GM19463 (cell line): Measurements from ENCODE around the gene RBM3.

Source experiments
- ATAC-seq: cut with Tn5 transposase; IDR thresholded peaks from one replicate; pipeline ENCODE4 v1.9.1; 2021; ENCODE audit warnings: mild to moderate bottlenecking, moderate library complexity; ENCODE audit not compliant: unreplicated experiment

Gene RBM3

DNA sequence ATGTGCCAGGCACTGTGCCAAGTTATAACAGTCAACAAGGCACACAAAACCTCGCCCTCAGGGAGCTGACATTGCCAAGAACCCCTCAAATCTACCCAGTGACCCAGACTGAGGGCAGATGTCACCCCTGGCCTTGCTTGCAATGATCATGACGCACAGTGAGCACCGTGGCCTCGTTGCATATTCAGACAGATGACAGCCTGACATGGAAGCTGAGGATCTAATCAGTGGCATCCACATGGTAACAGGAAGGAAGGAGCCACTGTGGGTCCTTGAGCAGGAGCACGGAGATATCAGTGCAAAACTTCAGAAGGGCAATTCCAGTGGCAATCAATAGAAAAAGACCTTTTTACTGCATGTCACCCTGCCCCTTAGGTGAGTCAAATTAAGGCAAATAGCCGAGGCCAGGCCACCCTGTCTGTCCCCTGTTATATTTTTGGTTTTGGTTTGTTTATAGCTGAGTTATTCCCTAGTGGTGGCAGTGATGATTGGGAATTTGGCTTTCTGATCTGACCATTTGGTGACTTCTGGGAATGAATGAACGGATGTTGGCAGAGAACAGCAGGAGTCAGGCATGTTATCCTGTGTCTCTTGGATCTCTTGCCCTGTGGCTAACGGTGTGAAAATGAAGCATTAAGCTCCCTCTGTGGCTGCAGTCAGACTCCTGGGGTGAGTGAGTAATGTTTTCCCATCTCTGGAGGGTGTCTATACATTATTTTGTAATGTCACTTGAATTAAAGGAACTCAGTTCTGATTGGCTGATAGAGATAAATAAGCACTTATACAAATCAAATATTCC is 43.5 kb downstream of the RBM3 start:
- no peak for ATAC-seq

DNA sequence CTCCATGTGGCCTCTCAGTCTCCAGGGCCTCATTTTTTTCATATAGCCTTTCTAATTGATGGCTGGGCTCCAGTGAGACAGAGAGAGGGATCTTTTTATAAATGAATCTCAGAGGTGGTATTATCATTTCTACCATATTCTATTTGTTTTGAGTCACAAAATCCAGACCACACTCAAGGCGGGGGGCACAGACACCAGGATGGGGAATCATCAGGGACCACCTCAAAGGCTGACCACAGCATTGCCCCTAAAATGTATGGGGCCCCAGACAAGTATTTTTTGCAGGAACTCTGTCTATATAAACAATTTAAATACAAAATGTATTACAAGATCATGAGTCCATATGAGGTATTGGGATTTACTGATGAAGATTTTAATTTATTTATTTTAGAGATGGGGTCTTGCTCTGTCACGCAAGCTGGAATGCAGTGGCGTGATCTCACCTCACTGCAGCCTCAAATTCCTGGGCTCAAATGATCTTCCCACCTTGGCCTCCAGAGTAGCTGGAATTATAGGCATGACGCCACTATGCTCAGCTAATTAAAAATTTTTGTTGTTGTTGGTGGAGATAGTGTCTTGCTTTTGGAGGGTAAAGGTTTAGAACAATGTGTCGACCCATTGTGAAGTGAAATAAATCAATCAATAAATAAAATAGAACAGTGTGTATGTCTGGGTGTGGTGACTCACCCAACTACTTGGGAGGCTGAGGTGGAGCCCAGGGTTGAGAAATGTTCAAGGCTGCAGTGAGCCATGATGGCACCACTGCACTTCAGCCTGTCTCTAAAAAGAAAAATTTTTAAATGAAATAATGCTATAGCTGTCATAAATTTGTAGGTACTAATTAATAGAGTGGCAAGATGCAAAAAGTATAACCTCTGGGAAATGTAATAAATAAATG is 52.4 kb downstream of the RBM3 start:
- ATAC-seq = no peak
